GM06990 (cell line): Measurements from ENCODE around the gene TMEM176B.

Source experiments
- DNase-seq: peaks from one replicate; pipeline ENCODE4 v3.0.0-alpha.2; 2011; ENCODE audit not compliant: insufficient read length; ENCODE audit errors: extremely low read depth
- H3K27me3 ChIP-seq: replicated peaks from 2 replicates; pipeline ENCODE4 v1.6.0; 2011; ENCODE audit warnings: low read length; ENCODE audit not compliant: control insufficient read depth, insufficient read depth
- H3K36me3 ChIP-seq: 2 replicates; pipeline ENCODE4 v1.5.1; 2011; ENCODE audit warnings: low read length; ENCODE audit not compliant: control insufficient read depth, insufficient read depth
- H3K4me3 ChIP-seq: replicated peaks from 2 replicates; pipeline ENCODE4 v1.5.1; 2011; ENCODE audit warnings: low read depth, mild to moderate bottlenecking, control low read depth, low read length
- CTCF ChIP-seq: IDR thresholded peaks from 2 replicates; pipeline ENCODE4 v1.5.1; 2011; ENCODE audit warnings: low read length, control low read depth, mild to moderate bottlenecking, inconsistent platforms; ENCODE audit not compliant: insufficient read depth, poor library complexity, severe bottlenecking

TMEM176B gene

GRCh38 chr7:150835702-150836280 lies 35.6 kb upstream of the TMEM176B start:
- no peak overlapping the region for H3K4me3 ChIP-seq
- no peaks in the 10 kb centered on the region for H3K36me3 ChIP-seq
- no peak for TF ChIP-seq CTCF
- no peak for DNase-seq
- peaks cover 1% of the 10 kb centered on the region; the same call in 1 of the 2 replicates for H3K27me3 ChIP-seq

- no peak for DNase-seq
- H3K4me3 ChIP-seq, result no peak overlapping the region
- H3K27me3 ChIP-seq, result peaks cover 1% of the 10 kb centered on the region; the same call in 1 of the 2 replicates
- no peaks in the 10 kb centered on the region for H3K36me3 ChIP-seq
- TF ChIP-seq CTCF, result no peak
Measured at GRCh38 chr7:150835019-150835418, 34.9 kb upstream of the TMEM176B start.

- Histone ChIP-seq H3K4me3 (no peak overlapping the region), H3K27me3 (peaks cover 1% of the 10 kb centered on the region; the same call in 1 of the 2 replicates), H3K36me3 (no peaks in the 10 kb centered on the region)
- DNase-seq, result no peak
- no peak for TF ChIP-seq CTCF
Measured at GRCh38 chr7:150831851-150832250, 31.7 kb upstream of the TMEM176B start.

- no peak overlapping the region for H3K4me3 ChIP-seq
- H3K27me3 ChIP-seq, result peaks cover 1% of the 10 kb centered on the region
- no peaks in the 10 kb centered on the region for H3K36me3 ChIP-seq
- no peak for TF ChIP-seq CTCF
- DNase-seq, result no peak
Measured at GRCh38 chr7:150830937-150831336, 30.8 kb upstream of the TMEM176B start.

- Histone ChIP-seq H3K36me3 (no peaks in the 10 kb centered on the region), H3K4me3 (no peak overlapping the region), H3K27me3 (peaks cover 1% of the 10 kb centered on the region)
- TF ChIP-seq CTCF, result no peak
- no peak for DNase-seq
Measured at GRCh38 chr7:150829426-150829825, 29.3 kb upstream of the TMEM176B start.

GRCh38 chr7:150828384-150828783 lies 28.2 kb upstream of the TMEM176B start:
- TF ChIP-seq CTCF, result no peak
- Histone ChIP-seq H3K27me3 (peaks cover 1% of the 10 kb centered on the region), H3K36me3 (no peaks in the 10 kb centered on the region), H3K4me3 (no peak overlapping the region)
- DNase-seq, result no peak
